K562 (cell line): ENCODE data around the gene ZFPM1. TPM values are rescaled to one million over a fixed set of nuclear protein-coding genes. Genes with fewer than 3 reads are reported as not detected.

Experiments used
- ATAC-seq: fragments of 200-7000 bp; cut with Tn5 transposase; 3 replicates; pipeline ENCODE4 v1.9.1; 2020; ENCODE audit warnings: moderate library complexity
- BruUV-seq: library from RNA; stranded (reverse); fragments of 400-500 nt; replicated peaks from 2 replicates; lab custom pipeline; 2021; lab: Mats Ljungman, UMichigan
- CTCF ChIA-PET: fragments of 300-600 bp; formaldehyde crosslinking; extraction: SDS; loops from one replicate; lab custom pipeline; 2021; ENCODE audit warnings: low intra/inter-chr PET ratio; lab: Yijun Ruan, JAX
- POLR2A ChIA-PET: fragments of 300-600, 350-650 bp; sonication (Branson Sonifier 250); formaldehyde crosslinking; extraction: SDS; loops from one replicate; lab custom pipeline; 2021; ENCODE audit warnings: antibody characterized with exemption, inconsistent platforms; lab: Yijun Ruan, JAX
- DNase-seq, 4 experiments: peaks; one replicate each; pipeline versions ENCODE4 v3.0.0 to v3.0.0-alpha.2; 2011 to 2018; ENCODE audit warnings: low spot score in 3 of 4, mixed read lengths in 3 of 4; ENCODE audit errors: extremely low read depth in 1 of 4
- FAIRE-seq: peaks from 2 replicates; lab custom pipeline; 2011; peaks lifted over from hg19 to GRCh38; lab: Jason Lieb, UNC
- H2AFZ ChIP-seq: 2 replicates; pipeline ENCODE4 v1.6.0; 2011; ENCODE audit warnings: low read depth, low read length, control low read depth, inconsistent platforms
- H3K27ac ChIP-seq: fragments of 200-600 bp; 3 replicates; pipeline ENCODE4 v1.8.0; 2011; ENCODE audit warnings: low read depth, mild to moderate bottlenecking, control low read depth, inconsistent platforms, low read length, moderate library complexity, mixed read lengths; ENCODE audit errors: extremely low read depth
- H3K27me3 ChIP-seq, 2 experiments: fragments of 300-600 bp in 1 of 2; 2 replicates in 1 of 2; 3 replicates in 1 of 2; pipeline versions ENCODE4 v1.6.0 to v1.8.0; 2011; ENCODE audit warnings: inconsistent platforms in 2 of 2, low read length in 2 of 2, mild to moderate bottlenecking in 1 of 2, mixed read lengths in 1 of 2, moderate library complexity in 1 of 2; ENCODE audit not compliant: control insufficient read depth in 2 of 2, insufficient read depth in 2 of 2
- H3K36me3 ChIP-seq: fragments of 300-600 bp; 3 replicates; pipeline ENCODE4 v1.8.0; 2011; ENCODE audit warnings: mild to moderate bottlenecking, low read length, inconsistent platforms; ENCODE audit not compliant: control insufficient read depth, insufficient read depth
- H3K4me1 ChIP-seq, 2 experiments: fragments of 200-600 bp in 1 of 2; replicated peaks in 1 of 2; 2 replicates in 1 of 2; 3 replicates in 1 of 2; pipeline versions ENCODE4 v1.5.1 to v1.8.0; 2011; ENCODE audit warnings: inconsistent platforms in 2 of 2, low read length in 2 of 2, mild to moderate bottlenecking in 1 of 2, mixed read lengths in 1 of 2, moderate library complexity in 1 of 2; ENCODE audit not compliant: control insufficient read depth in 2 of 2, insufficient read depth in 2 of 2
- H3K4me2 ChIP-seq: 2 replicates; pipeline ENCODE4 v1.6.1; 2011; ENCODE audit warnings: low read length, control low read depth, inconsistent platforms, mixed read lengths; ENCODE audit not compliant: insufficient read depth
- H3K4me3 ChIP-seq: fragments of 200-600 bp; sonication (generic), shearing (Covaris generic); 2 replicates; pipeline ENCODE4 v1.5.1; 2016; ENCODE audit warnings: control low read depth, inconsistent platforms
- H3K79me2 ChIP-seq: fragments of 200-600 bp; 3 replicates; pipeline ENCODE4 v1.8.0; 2011; ENCODE audit warnings: low read length, inconsistent platforms; ENCODE audit not compliant: control insufficient read depth, insufficient read depth
- H3K9ac ChIP-seq, 2 experiments: 2 replicates each; pipeline versions ENCODE4 v1.6.0 to v1.6.1; 2011; ENCODE audit warnings: low read depth in 2 of 2, low read length in 2 of 2, control low read depth in 1 of 2, inconsistent platforms in 1 of 2, mild to moderate bottlenecking in 1 of 2, mixed read lengths in 1 of 2; ENCODE audit not compliant: insufficient read depth in 1 of 2
- H3K9me1 ChIP-seq: one replicate; pipeline ENCODE4 v1.6.0; 2011; ENCODE audit warnings: inconsistent platforms, mild to moderate bottlenecking, low read length, moderate library complexity; ENCODE audit not compliant: control insufficient read depth, insufficient read depth
- H3K9me3 ChIP-seq: replicated peaks from 2 replicates; pipeline ENCODE4 v1.5.1; 2011; ENCODE audit warnings: low read depth, low read length, inconsistent platforms; ENCODE audit not compliant: control insufficient read depth, insufficient read depth
- H4K20me1 ChIP-seq: replicated peaks from 2 replicates; pipeline ENCODE4 v1.6.1; 2011; ENCODE audit warnings: low read length, inconsistent platforms, mixed read lengths; ENCODE audit not compliant: control insufficient read depth, insufficient read depth
- ARNT ChIP-seq, 2 experiments: fragments of 450-650 bp; IDR thresholded peaks; 2 replicates each; pipeline ENCODE4 v1.6.1; 2016; ENCODE audit warnings: mild to moderate bottlenecking in 1 of 2
- JUNB ChIP-seq: fragments of 450-650 bp; formaldehyde crosslinking; conservative IDR thresholded peaks from 2 replicates; pipeline ENCODE4 v1.4.0; 2020; ENCODE audit warnings: mild to moderate bottlenecking
- KLF1 ChIP-seq: fragments of 450-650 bp; IDR thresholded peaks from 2 replicates; pipeline ENCODE4 v1.6.1; 2016; ENCODE audit warnings: missing genetic modification characterization, missing compliant biosample characterization
- MAZ ChIP-seq, 2 experiments: fragments of 450-650 bp in 1 of 2; sonication (generic) in 1 of 2; formaldehyde crosslinking; IDR thresholded peaks in 1 of 2; conservative IDR thresholded peaks in 1 of 2; 2 replicates each; pipeline versions ENCODE4 v1.4.0 to v1.5.0; 2020; ENCODE audit warnings: mild to moderate bottlenecking in 1 of 2, missing genetic modification reagents in 1 of 2
- PHF20 ChIP-seq: fragments of 450-650 bp; IDR thresholded peaks from 2 replicates; pipeline ENCODE4 v1.6.1; 2018; ENCODE audit not compliant: partially characterized antibody
- SIRT6 ChIP-seq: IDR thresholded peaks from one replicate; pipeline ENCODE4 v1.6.1; 2012; ENCODE audit warnings: low read depth, mild to moderate bottlenecking, control low read depth, inconsistent platforms, low read length, moderate library complexity
- SMAD2 ChIP-seq: fragments of 150-350 bp; IDR thresholded peaks from 2 replicates; pipeline ENCODE4 v1.6.1; 2014; ENCODE audit warnings: low read depth, mild to moderate bottlenecking, low read length
- ZNF174 ChIP-seq: fragments of 250-450 bp; sonication (Bioruptor Pico); IDR thresholded peaks from 2 replicates; pipeline ENCODE4 v1.4.0; 2020; ENCODE audit warnings: mild to moderate bottlenecking
- WGBS: fragments of 100-300 bp; shearing (Covaris generic); methylation state at CpG from one replicate; pipeline ENCODE4 v1.1.6; 2016; ENCODE audit warnings: low coverage, mixed read lengths; ENCODE audit not compliant: insufficient coverage; ENCODE audit errors: missing lambda C conversion rate; 5-methylcytosine and 5-hydroxymethylcytosine counted together
- in situ Hi-C: fragments of 300-500 bp; cut with MboI; formaldehyde crosslinking; loops from 4 replicates; pipeline ENCODE4 v1.15.0; 2018; ENCODE audit warnings: inconsistent platforms, mixed read lengths
- intact Hi-C: fragments of 100-400 bp; cut with micrococcal nuclease; formaldehyde crosslinking; loops from 2 replicates; pipeline ENCODE4 v1.14.2; 2022
- polyA plus RNA-seq, 8 experiments: library from polyadenylated mRNA; depleted of rRNA in 4 of 8; stranded (reverse) in 5 of 8; unstranded in 3 of 8; fragments of >200 nt; fragmentation: Nextera tagmentation in 2 of 8; fragmentation: Illumina TruSeq in 1 of 8; extraction: Ambion mirVana in 2 of 8; extraction: Trizol in 1 of 8; gene quantifications; 2 replicates each; pipeline versions ENCODE4 v1.2.1 to v1.2.3, GENCODE V29; 2011 to 2014; ENCODE audit warnings: inconsistent platforms in 1 of 8, missing spikeins in 1 of 8
- total RNA-seq, 7 experiments: library from RNA; depleted of rRNA in 6 of 7; stranded (reverse); fragments of >200 nt in 6 of 7; fragmentation: Illumina TruSeq in 2 of 7; extraction: Trizol in 2 of 7; gene quantifications; 2 replicates each; pipeline versions ENCODE4 v1.2.1 to v1.2.3, GENCODE V29; 2011 to 2021; ENCODE audit warnings: low replicate concordance in 1 of 7
- TF ChIP-seq, protein P1 (sequence below): fragments of 450-650 bp; IDR thresholded peaks from 2 replicates; pipeline ENCODE4 v1.6.1; 2016; ENCODE audit warnings: antibody characterized with exemption
- TF ChIP-seq, protein P2 (sequence below), 2 experiments: fragments of 450-650 bp; formaldehyde crosslinking in 1 of 2; IDR thresholded peaks; 2 replicates each; pipeline versions ENCODE4 v1.4.0 to v1.6.1; 2014 to 2020; ENCODE audit warnings: mild to moderate bottlenecking in 2 of 2, borderline replicate concordance in 1 of 2, low read depth in 1 of 2

Gene ZFPM1
- total and polyA plus RNA-seq, 9 of the 15 experiments (the other 6 are each of a cell fraction or from before 2014, with no cell fraction given), result 0.03 to 35.9 (median 1.4) TPM

DNA sequence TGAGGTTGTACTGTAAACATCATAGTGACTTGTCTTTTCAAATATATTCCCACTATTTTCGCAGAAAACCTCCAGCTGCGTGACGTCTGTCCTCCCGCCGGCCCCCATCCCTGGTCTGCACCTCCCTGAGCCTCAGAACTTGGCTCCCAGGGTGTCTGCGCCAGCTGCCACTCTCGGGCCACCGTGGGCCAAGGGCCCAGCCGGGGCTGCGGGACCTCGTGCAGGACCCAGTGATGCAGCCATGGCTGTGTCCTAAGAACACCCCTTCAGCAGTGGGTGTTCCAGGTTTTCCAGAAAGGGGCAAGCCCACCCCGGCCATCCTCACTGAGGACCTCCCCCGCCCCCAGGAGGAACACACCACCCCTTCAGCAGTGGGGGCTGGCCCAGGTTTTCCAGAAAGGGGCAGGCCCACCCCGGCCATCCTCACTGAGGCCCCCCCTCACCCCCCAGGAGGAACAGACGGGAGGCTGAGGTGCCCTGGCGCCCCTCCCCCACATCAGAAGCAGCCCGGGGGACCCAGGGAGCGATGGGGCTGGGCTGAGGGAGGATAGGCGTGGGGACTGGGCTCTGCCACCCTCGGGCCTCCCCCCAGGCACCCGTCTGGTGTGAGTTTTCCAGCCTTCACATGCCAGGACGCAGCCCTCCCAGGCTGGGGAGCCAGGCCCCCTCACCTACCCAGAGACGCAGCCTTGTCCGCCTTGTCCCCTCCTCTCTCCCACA, 12.2 kb upstream of the ZFPM1 start (continued):
- TF ChIP-seq, protein P1, sequence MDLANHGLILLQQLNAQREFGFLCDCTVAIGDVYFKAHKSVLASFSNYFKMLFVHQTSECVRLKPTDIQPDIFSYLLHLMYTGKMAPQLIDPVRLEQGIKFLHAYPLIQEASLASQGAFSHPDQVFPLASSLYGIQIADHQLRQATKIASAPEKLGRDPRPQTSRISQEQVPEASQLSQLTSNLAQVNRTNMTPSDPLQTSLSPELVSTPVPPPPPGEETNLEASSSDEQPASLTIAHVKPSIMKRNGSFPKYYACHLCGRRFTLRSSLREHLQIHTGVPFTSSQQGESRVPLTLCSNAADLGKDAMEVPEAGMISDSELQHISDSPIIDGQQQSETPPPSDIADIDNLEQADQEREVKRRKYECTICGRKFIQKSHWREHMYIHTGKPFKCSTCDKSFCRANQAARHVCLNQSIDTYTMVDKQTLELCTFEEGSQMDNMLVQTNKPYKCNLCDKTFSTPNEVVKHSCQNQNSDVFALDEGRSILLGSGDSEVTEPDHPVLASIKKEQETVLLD, result no peak
- TF ChIP-seq ZNF174, result no peak

DNA sequence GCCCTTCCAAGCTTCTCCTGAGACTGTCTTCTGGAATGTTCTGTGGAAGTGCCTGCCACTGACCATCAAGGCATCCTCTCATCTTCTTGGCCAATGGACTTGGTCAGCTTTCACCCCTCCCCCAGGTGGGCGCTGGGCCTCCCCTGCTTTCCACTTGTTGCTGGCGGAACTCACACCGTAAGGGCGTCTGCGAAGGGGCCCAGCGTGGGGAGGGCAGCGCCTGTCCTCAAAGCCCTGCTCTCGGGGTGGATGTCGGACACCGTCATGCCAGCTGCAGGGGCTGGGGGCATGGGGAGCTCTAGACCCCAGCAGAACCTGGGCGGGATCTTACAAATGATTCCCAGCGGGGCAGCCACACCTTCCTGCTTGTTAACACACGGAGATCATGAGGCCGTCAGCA, 11.6 kb upstream of the ZFPM1 start:
- Histone ChIP-seq H3K4me2 (no peak overlapping the region), H3K9me3 (no peaks in the 10 kb centered on the region), H3K27ac (no peak overlapping the region), H4K20me1 (no peaks in the 10 kb centered on the region; the same call in 1 of the 2 replicates), H3K4me3 (no peak overlapping the region), H2AFZ (no peak overlapping the region), H3K79me2 (no peaks in the 10 kb centered on the region), H3K36me3 (no peaks in the 10 kb centered on the region), H3K27me3 (peaks cover 0 to 24% of the 10 kb centered on the region in 2 experiments; a peak in 2 of 5 replicates), H3K9me1 (no peaks in the 10 kb centered on the region), H3K9ac (no peak overlapping the region; a peak in 1 of 4 replicates), H3K4me1 (peaks cover 0 to 89% of the 10 kb centered on the region in 2 experiments; a peak in 3 of 5 replicates)
- no peak for FAIRE-seq
- ATAC-seq, result no peak
- CTCF ChIA-PET, result interaction anchor here (2.7 to 4.9 kb wide), 2 partner anchors 85 to 120 kb away, joined by 28 to 108 read pairs; no protein-coding TSS in a partner anchor
- no TSS peak for BruUV-seq
- WGBS, result 39% methylated on average over 13 of the region's 14 CpGs
- in situ Hi-C loops, result loop anchor here (10.0 kb wide), 1 partner anchor 83 kb away; no protein-coding TSS in a partner anchor
- DNase-seq, result no peak
- POLR2A ChIA-PET, result interaction anchor here (0.9 kb wide), 1 partner anchor 90 kb away, joined by 3 read pairs; no protein-coding TSS in a partner anchor
- intact Hi-C loops, result no loop called here
- TF ChIP-seq PHF20 (no peak), SIRT6 (no peak), ARNT (IDR thresholded peaks at IDR 0.05) (no peak), KLF1 (no peak), MAZ (CRISPR knock-in tag; conservative IDR thresholded peaks at IDR 0.05 in 1 of 2, IDR thresholded peaks at IDR 0.05 in 1 of 2) (no peak), JUNB (CRISPR knock-in tag) (no peak), SMAD2 (no peak)
- TF ChIP-seq, protein P2, sequence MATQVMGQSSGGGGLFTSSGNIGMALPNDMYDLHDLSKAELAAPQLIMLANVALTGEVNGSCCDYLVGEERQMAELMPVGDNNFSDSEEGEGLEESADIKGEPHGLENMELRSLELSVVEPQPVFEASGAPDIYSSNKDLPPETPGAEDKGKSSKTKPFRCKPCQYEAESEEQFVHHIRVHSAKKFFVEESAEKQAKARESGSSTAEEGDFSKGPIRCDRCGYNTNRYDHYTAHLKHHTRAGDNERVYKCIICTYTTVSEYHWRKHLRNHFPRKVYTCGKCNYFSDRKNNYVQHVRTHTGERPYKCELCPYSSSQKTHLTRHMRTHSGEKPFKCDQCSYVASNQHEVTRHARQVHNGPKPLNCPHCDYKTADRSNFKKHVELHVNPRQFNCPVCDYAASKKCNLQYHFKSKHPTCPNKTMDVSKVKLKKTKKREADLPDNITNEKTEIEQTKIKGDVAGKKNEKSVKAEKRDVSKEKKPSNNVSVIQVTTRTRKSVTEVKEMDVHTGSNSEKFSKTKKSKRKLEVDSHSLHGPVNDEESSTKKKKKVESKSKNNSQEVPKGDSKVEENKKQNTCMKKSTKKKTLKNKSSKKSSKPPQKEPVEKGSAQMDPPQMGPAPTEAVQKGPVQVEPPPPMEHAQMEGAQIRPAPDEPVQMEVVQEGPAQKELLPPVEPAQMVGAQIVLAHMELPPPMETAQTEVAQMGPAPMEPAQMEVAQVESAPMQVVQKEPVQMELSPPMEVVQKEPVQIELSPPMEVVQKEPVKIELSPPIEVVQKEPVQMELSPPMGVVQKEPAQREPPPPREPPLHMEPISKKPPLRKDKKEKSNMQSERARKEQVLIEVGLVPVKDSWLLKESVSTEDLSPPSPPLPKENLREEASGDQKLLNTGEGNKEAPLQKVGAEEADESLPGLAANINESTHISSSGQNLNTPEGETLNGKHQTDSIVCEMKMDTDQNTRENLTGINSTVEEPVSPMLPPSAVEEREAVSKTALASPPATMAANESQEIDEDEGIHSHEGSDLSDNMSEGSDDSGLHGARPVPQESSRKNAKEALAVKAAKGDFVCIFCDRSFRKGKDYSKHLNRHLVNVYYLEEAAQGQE (IDR thresholded peaks at IDR 0.05; ENCODE audit: borderline replicate concordance), result no peak
- TF ChIP-seq, protein P2 (CRISPR knock-in tag; IDR thresholded peaks at IDR 0.05; ENCODE audit: low read depth), result no peak
